GM23248 (cell line): Measurements from ENCODE around the gene FSCN2. TPM values are rescaled to one million over a fixed set of nuclear protein-coding genes. Genes with fewer than 3 reads are reported as not detected.

Experiments
- DNase-seq: peaks from one replicate; pipeline ENCODE4 v3.0.0-alpha.2; 2015
- H2AFZ ChIP-seq: fragments of 200-600 bp; sonication (generic); 2 replicates; pipeline ENCODE4 v1.6.1; 2016; ENCODE audit warnings: antibody characterized with exemption
- H3F3A ChIP-seq: fragments of 200-600 bp; sonication (generic); 2 replicates; pipeline ENCODE4 v1.6.1; 2016; ENCODE audit warnings: mild to moderate bottlenecking, antibody characterized with exemption, mixed run types; ENCODE audit not compliant: insufficient read depth
- H3K27ac ChIP-seq: fragments of 200-600 bp; sonication (generic); 2 replicates; pipeline ENCODE4 v1.5.1; 2016; ENCODE audit warnings: mild to moderate bottlenecking
- H3K27me3 ChIP-seq: fragments of 200-600 bp; sonication (generic); replicated peaks from 2 replicates; pipeline ENCODE4 v1.6.1; 2016; ENCODE audit warnings: mild to moderate bottlenecking; ENCODE audit not compliant: insufficient read depth
- H3K36me3 ChIP-seq: fragments of 200-600 bp; sonication (generic); 2 replicates; pipeline ENCODE4 v1.6.1; 2016; ENCODE audit warnings: low read depth, mild to moderate bottlenecking
- H3K4me1 ChIP-seq: fragments of 200-600 bp; sonication (generic); 2 replicates; pipeline ENCODE4 v1.6.1; 2016; ENCODE audit warnings: mild to moderate bottlenecking; ENCODE audit not compliant: insufficient read depth
- H3K4me2 ChIP-seq: fragments of 200-600 bp; sonication (generic); one replicate; pipeline ENCODE4 v1.6.1; 2016; ENCODE audit warnings: mild to moderate bottlenecking; ENCODE audit not compliant: unreplicated experiment
- H3K4me3 ChIP-seq: fragments of 200-600 bp; sonication (generic); 2 replicates; pipeline ENCODE4 v1.5.1; 2016; ENCODE audit warnings: mild to moderate bottlenecking
- H3K79me2 ChIP-seq: fragments of 200-600 bp; sonication (generic); 2 replicates; pipeline ENCODE4 v1.6.1; 2016; ENCODE audit warnings: mild to moderate bottlenecking; ENCODE audit not compliant: insufficient read depth
- H3K9ac ChIP-seq: fragments of 200-600 bp; sonication (generic); 2 replicates; pipeline ENCODE4 v1.6.1; 2016; ENCODE audit warnings: mild to moderate bottlenecking
- H3K9me2 ChIP-seq: fragments of 200-600 bp; sonication (generic); 2 replicates; pipeline ENCODE4 v1.6.1; 2016; ENCODE audit warnings: mixed run types, mild to moderate bottlenecking, moderate library complexity; ENCODE audit not compliant: insufficient read depth
- H3K9me3 ChIP-seq: fragments of 200-600 bp; sonication (generic); one replicate; pipeline ENCODE4 v1.6.1; 2017; ENCODE audit warnings: low read depth
- H4K20me1 ChIP-seq: fragments of 200-600 bp; sonication (generic); 2 replicates; pipeline ENCODE4 v1.6.0; 2016; ENCODE audit not compliant: insufficient read depth
- EZH2 ChIP-seq: fragments of 200-600 bp; sonication (generic); IDR thresholded peaks from 2 replicates; pipeline ENCODE4 v1.6.1; 2018; ENCODE audit warnings: antibody characterized with exemption, mild to moderate bottlenecking; ENCODE audit not compliant: insufficient read depth, poor library complexity, severe bottlenecking
- EZH2phosphoT487 ChIP-seq: fragments of 200-600 bp; sonication (generic); IDR thresholded peaks from 2 replicates; pipeline ENCODE4 v1.6.1; 2018; ENCODE audit warnings: antibody characterized with exemption, moderate library complexity, mild to moderate bottlenecking, low read depth; ENCODE audit not compliant: insufficient read depth
- WGBS, 2 experiments: methylation state at CpG; one replicate each; pipeline ENCODE4 v1.1.6; 2015 to 2017; ENCODE audit warnings: low lambda C conversion rate in 2 of 2, low coverage in 1 of 2; ENCODE audit errors: missing lambda C conversion rate in 2 of 2; 5-methylcytosine and 5-hydroxymethylcytosine counted together
- in situ Hi-C: fragments of 300-500 bp; cut with MboI; formaldehyde crosslinking; loops from 2 replicates; pipeline ENCODE4 v1.15.0; 2020
- polyA plus RNA-seq: library from polyadenylated mRNA; unstranded; fragments of >200 nt; fragmentation: Nextera tagmentation; extraction: Ambion mirVana; gene quantifications from 2 replicates; pipeline ENCODE4 v1.2.1, GENCODE V29; 2016
- total RNA-seq: library from RNA; depleted of rRNA; stranded (reverse); fragments of >200 nt; shearing (Covaris generic); gene quantifications from 2 replicates; pipeline ENCODE4 v1.2.3, GENCODE V29; 2014

Gene FSCN2
- total and polyA plus RNA-seq, 2 experiments from 2014 or later: 0.48 to 3.2 TPM

- Histone ChIP-seq H3K4me2 (no peak overlapping the region), H3K27me3 (no peaks in the 10 kb centered on the region; the same call in 1 of the 2 replicates), H3K79me2 (no peaks in the 10 kb centered on the region), H3K4me1 (peaks cover 4% of the 10 kb centered on the region; the same call in 1 of the 2 replicates), H3K9me2 (no peaks in the 10 kb centered on the region), H3K36me3 (no peaks in the 10 kb centered on the region), H3K27ac (no peak overlapping the region), H3K9ac (no peak overlapping the region), H4K20me1 (no peaks in the 10 kb centered on the region), H2AFZ (no peak overlapping the region), H3K9me3 (no peaks in the 10 kb centered on the region), H3K4me3 (no peak overlapping the region), H3F3A (no peaks in the 10 kb centered on the region)
- in situ Hi-C loops: no loop called here
- TF ChIP-seq EZH2phosphoT487 (no peak), EZH2 (no peak)
- 47 to 49% methylated on average over 11 to 12 of the region's 12 CpGs for WGBS, 2 experiments
- no peak for DNase-seq
Observed at GRCh38 chr17:81499601-81499970, 28.6 kb upstream of the FSCN2 start.

DNA sequence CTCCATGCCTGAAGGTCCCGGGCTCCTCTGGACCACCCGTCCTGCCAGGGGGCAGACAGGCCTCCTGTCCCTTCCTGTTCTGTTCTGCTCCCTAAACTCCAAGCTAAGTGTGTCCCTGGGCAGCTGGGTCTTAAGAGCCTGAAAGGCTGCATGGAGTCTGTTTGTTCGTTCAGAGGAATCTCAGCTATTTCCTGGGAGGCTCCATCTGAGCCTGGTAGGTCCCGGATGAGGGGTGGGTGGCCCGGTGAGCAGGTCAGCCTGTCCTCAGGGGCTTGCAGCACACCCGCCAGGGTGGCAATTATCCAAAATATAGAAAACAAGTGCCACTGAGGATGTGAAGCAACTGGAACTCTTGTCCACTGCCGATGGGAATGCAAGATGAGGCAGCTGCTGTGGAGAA lies 28.1 kb upstream of the FSCN2 start:
- Histone ChIP-seq H3K79me2 (no peaks in the 10 kb centered on the region), H2AFZ (no peak overlapping the region), H3K4me1 (peaks cover 4% of the 10 kb centered on the region; the same call in 1 of the 2 replicates), H3K4me2 (no peak overlapping the region), H3K27me3 (no peaks in the 10 kb centered on the region; the same call in 1 of the 2 replicates), H3K4me3 (no peak overlapping the region), H3K9me2 (no peaks in the 10 kb centered on the region), H3K36me3 (no peaks in the 10 kb centered on the region), H3K27ac (no peak overlapping the region), H4K20me1 (no peaks in the 10 kb centered on the region), H3K9ac (no peak overlapping the region), H3K9me3 (no peaks in the 10 kb centered on the region), H3F3A (no peaks in the 10 kb centered on the region)
- in situ Hi-C loops: no loop called here
- DNase-seq: no peak
- TF ChIP-seq EZH2: no peak
- no peak for TF ChIP-seq EZH2phosphoT487
- 44 to 50% methylated on average over 7 of the region's 7 CpGs for WGBS, 2 experiments

GRCh38 chr17:81502471-81503017 lies 25.6 kb upstream of the FSCN2 start:
- no peaks in the 10 kb centered on the region for H3K79me2 ChIP-seq
- no peak overlapping the region for H3K9ac ChIP-seq
- TF ChIP-seq EZH2 (no peak), EZH2phosphoT487 (no peak)
- no peak overlapping the region for H3K4me3 ChIP-seq
- no peak overlapping the region for H3K27ac ChIP-seq
- no peaks in the 10 kb centered on the region for H3K27me3 ChIP-seq
- peaks cover 4% of the 10 kb centered on the region; the same call in 1 of the 2 replicates for H3K4me1 ChIP-seq
- H2AFZ ChIP-seq: no peak overlapping the region
- no peaks in the 10 kb centered on the region for H3K9me2 ChIP-seq
- no peak overlapping the region for H3K4me2 ChIP-seq
- in situ Hi-C loops: no loop called here
- no peak for DNase-seq
- H3K36me3 ChIP-seq: no peaks in the 10 kb centered on the region
- 0 out of 2 replicates have a peak, but pooled peaks cover under 1% of the 10 kb centered on the region for H4K20me1 ChIP-seq
- peaks cover 13% of the 10 kb centered on the region for H3F3A ChIP-seq
- 64 to 69% methylated on average over 12 of the region's 12 CpGs for WGBS, 2 experiments
- H3K9me3 ChIP-seq: no peaks in the 10 kb centered on the region

- Histone ChIP-seq H3K27me3 (no peaks in the 10 kb centered on the region), H3K9ac (no peak overlapping the region), H3K4me1 (peaks cover 4% of the 10 kb centered on the region; the same call in 1 of the 2 replicates), H3K4me3 (no peak overlapping the region), H3K9me2 (no peaks in the 10 kb centered on the region), H2AFZ (no peak overlapping the region), H3K79me2 (peaks cover 2% of the 10 kb centered on the region; the same call in 1 of the 2 replicates), H3F3A (peaks cover 24% of the 10 kb centered on the region), H3K36me3 (no peaks in the 10 kb centered on the region), H4K20me1 (0 out of 2 replicates have a peak, but pooled peaks cover 3% of the 10 kb centered on the region), H3K27ac (no peak overlapping the region), H3K4me2 (no peak overlapping the region), H3K9me3 (no peaks in the 10 kb centered on the region)
- in situ Hi-C loops: no loop called here
- no peak for DNase-seq
- TF ChIP-seq EZH2: no peak
- no peak for TF ChIP-seq EZH2phosphoT487
Observed at GRCh38 chr17:81503619-81504018, 24.6 kb upstream of the FSCN2 start.
